CD4-positive, alpha-beta T cell treated with Interferon gamma for 1 hour (primary cell): ENCODE measurements around the gene MAPK6.

Source experiments
- DNase-seq: peaks from one replicate; pipeline ENCODE4 v3.0.0-alpha.2; 2020

MAPK6 gene

GRCh38 chr15:52105846-52106245 lies 86.8 kb downstream of the MAPK6 start:
- DNase-seq: no peak

GRCh38 chr15:52106641-52107040 lies 87.6 kb downstream of the MAPK6 start:
- DNase-seq: no peak

- DNase-seq: no peak
Measured at GRCh38 chr15:52107238-52107637, 88.2 kb downstream of the MAPK6 start.

DNA sequence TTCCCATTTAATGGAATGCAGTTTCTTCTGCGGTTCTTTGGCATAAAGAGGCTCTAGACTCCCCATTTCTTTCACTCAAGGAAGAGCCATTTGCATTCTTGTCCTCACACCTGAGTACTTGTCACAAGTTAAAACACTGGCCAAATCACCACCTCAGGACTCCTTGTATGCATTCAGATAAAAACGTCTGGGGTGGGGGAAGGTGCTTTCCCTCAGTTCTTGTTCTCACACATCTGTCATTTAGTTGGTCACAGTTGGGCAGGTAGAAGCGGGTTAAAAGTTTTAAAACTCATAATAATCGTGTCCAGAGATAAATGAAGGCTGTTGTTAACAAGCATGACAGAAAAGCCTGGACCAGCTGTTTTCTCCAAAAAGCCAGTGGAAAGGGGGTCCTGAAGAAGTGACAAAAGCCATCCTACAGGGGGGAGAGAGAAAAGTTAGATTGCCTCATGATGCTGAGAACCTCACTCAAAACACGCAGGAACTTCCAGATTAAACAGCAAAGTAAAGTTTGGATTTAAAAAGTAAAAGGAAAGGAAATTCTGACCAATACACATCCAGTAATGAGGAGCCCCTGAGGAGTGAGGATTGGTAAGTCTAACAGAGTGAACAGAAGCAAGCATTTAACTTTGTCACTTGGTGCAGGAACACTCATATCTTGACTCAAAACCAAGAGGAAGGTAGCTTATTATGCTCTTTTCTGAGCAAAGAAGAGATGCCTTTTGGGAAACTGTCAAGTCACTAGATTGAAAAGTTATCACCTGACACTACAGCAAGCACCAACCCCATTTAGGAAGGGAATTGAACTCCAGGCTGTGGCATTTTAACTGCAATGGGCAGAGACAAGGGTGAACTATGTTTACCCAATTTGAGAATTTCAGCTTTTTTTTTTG lies 90.8 kb downstream of the MAPK6 start:
- no peak for DNase-seq

DNA sequence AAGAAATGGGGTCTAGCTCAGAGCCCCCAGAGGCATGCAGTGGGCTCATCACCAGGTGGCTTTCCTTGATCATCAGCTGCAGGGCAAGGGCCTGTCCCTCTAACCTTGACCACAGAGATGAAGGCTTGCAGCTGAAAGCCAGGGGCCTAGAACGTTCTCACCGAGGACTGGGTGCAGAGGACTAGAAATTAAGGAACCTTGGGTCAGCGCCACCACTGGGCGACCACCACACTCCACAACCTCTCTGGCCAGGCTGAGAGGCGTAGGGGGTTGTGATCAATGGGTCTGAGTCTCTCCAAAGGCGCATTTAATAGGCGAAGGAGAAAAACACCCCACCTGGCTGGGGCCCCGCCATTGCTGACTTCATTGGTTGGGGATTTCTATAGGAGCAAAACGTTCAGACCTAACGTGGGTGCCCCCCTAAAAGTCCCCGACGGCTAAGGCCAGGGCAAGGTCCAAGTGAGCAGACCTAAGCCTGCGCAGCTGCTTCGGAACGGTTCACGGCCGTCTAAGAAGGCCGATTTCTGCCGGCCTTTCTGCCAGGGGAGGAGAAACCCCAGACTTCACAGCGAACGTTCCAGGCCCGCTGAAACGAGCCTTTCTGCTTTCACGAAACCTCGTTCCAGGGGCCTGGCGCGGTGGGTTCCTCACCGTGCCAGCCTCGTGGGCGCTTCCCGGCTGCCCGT lies 92.6 kb downstream of the MAPK6 start:
- no peak for DNase-seq

GRCh38 chr15:52112203-52112750 lies 93.3 kb downstream of the MAPK6 start:
- no peak for DNase-seq

DNA sequence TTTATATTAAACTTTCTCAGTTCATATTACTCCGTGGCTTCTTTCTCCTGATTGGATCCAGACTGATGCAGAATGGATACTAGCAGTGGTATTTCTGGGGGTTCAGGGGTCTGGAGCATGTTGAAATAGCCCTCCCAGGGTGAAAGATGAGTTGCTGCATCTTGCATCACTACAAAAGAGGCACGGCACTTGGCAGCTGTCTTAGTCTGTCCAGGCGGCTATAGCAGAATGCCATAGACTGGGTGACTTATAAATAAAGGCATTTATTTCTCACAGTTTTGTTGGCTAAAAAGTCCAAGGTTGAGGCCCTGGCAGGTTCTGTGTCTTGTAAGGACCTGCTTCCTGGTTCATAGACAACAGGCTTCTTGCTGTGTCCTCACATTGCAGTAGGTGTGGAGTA lies 94.2 kb downstream of the MAPK6 start:
- no peak for DNase-seq

DNA sequence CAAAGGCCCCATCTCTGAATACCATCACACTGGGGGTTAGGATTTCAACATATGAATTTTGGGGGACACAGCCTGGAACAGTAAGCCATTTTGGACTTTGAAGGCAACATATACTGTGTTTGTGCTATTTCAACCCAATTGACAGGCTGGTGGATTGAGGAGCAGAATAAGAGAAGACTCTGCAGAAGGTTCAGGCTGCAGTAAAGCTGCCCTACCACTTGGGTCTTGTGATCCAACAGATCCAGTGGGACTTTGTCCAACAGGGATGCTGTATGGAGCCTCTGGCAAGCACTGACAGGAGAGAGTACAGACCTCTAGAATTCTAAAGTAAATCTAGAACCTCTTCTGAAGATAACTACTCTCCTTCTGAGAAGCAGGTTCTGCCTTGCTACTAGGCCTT lies 94.7 kb downstream of the MAPK6 start:
- no peak for DNase-seq

DNA sequence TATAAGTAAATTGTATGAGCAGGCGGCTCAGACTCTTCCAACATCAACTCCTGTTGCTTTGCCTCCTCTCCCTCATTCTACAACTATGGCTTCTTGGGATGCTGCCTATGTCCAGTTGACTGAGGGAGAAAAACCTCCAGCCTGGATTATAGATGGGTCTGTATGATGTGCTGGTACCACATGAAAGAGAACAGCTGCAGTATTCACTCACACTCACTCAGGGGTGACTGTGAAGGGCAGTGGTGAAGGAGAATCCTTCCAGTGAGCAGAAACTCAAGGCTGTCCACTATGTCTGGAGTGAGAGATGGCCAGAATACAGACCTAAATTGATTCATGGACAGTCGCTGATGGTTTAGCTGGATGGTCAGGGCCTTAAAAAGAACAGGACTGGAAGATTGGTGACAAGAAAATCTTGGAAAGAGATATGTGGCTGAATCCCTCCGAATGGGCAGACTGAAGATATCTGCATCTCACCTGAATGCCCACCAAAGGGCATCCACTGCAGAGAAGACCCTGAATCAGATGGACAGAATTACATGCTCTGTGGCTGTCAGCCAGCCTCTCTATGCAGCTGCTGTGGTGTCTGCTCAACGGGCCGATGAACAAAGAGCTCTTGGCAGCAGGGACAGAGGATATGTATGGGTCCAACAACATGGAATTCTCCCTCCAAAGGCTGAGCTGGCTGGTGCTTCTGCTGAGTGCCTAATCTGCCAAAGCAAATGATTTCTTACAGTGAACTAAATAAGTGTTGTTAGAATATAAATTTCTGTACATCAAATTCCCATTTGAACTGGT lies 95.4 kb downstream of the MAPK6 start:
- no peak for DNase-seq

GRCh38 chr15:52115598-52116427 lies 96.8 kb downstream of the MAPK6 start:
- DNase-seq: no peak
